RWPE1 (cell line): ENCODE measurements around the gene PITPNM3.
"Not testable (repeated sequence)": the region's sequence is repeated elsewhere in the genome, so short reads cannot be mapped to it uniquely, and the experiment has no call there.

Experiments
- CTCF ChIA-PET: fragments of 350-600 bp; sonication (Branson Sonifier 250); formaldehyde crosslinking; extraction: SDS; loops from one replicate; lab custom pipeline; 2021; lab: Yijun Ruan, JAX
- POLR2A ChIA-PET: fragments of 400-600 bp; formaldehyde crosslinking; extraction: SDS; loops from one replicate; lab custom pipeline; 2020; ENCODE audit warnings: antibody characterized with exemption; ENCODE audit not compliant: low non-redundant PET; lab: Yijun Ruan, JAX
- DNase-seq: peaks from one replicate; pipeline ENCODE4 v3.0.0; 2012; ENCODE audit warnings: low spot score
- H3K27ac ChIP-seq: fragments of 450-650 bp; 2 replicates; pipeline ENCODE4 v1.5.1; 2017
- CTCF ChIP-seq: fragments of 450-650 bp; conservative IDR thresholded peaks from 2 replicates; pipeline ENCODE4 v1.5.1; 2017; ENCODE audit warnings: low read depth, mild to moderate bottlenecking

Gene PITPNM3

GRCh38 chr17:6483507-6483906 is 72.8 kb downstream of the PITPNM3 start:
- no peak for TF ChIP-seq CTCF
- DNase-seq: no peak
- peak overlapping the region; percentile 14 for H3K27ac ChIP-seq
- POLR2A ChIA-PET: no interaction called here
- CTCF ChIA-PET: interaction anchor here (1.4 kb wide), 1 partner anchor 10 kb away, joined by 5 read pairs; no protein-coding TSS in a partner anchor

DNA sequence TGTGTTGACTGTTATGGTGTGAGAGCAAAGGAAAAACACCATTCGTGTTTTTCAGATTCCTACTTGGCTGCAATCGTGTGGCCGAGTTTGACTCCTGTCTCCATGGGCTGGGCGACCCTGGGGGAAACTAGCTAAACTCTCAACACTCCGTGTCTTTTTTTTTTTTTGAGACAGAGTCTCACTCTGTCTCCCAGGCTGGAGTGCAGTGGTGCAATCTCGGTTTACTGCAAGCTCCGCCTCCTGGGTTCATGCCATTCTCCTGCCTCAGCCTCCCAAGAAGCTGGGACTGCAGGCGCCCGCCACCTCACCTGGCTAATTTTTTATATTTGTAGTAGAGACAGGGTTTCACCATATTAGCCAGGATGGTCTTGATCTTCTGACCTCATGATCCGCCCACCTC is 73.6 kb downstream of the PITPNM3 start:
- CTCF ChIA-PET: interaction anchor here (0.6 kb wide), 1 partner anchor 10 kb away, joined by 3 read pairs; no protein-coding TSS in a partner anchor
- POLR2A ChIA-PET, DNase-seq: not testable (repeated sequence)
- peak overlapping the region; percentile 14 for H3K27ac ChIP-seq

DNA sequence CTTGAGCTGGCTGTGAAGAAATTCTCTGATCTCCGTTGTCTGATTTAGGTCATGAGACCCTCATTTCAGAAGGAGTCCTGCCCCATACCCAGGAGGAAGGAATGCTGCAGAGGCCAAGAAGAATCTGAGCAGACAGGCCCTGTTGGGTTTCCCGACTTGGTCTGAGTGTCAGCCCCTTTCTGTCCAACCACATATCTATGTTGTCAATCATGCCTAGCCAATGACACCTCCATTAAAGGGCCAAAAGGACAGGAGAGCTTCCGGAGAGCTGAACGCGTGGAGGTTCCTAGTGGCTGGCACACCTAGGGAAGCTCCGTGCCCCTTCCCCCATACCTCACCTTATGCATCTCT is 74.3 kb downstream of the PITPNM3 start:
- H3K27ac ChIP-seq: peak overlapping the region; percentile 14; the same call in 1 of the 2 replicates
- ChIA-PET CTCF (interaction anchor here (0.6 kb wide), 1 partner anchor 9 kb away, joined by 3 read pairs; no protein-coding TSS in a partner anchor), POLR2A (no interaction called here)
- no peak for TF ChIP-seq CTCF
- no peak for DNase-seq

DNA sequence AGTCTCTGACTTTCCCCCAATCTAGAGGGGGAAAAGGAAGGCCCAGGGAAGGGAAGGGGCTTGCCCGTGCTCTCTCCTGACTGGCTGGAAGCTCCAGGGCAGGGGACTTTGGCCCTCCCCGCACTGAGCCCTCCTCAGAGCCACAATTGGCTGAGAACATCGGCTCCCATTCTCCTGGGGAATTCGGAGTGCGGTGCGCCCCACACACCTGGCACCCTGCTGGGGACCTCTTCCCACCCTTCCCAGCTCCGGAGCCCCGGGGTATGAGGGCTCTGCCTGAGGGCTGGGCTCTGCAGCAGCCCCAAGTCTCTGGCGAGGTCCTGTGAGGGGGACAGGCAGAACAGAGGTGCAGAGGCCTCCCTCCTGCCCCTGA is 76.1 kb downstream of the PITPNM3 start:
- no peak for DNase-seq

DNA sequence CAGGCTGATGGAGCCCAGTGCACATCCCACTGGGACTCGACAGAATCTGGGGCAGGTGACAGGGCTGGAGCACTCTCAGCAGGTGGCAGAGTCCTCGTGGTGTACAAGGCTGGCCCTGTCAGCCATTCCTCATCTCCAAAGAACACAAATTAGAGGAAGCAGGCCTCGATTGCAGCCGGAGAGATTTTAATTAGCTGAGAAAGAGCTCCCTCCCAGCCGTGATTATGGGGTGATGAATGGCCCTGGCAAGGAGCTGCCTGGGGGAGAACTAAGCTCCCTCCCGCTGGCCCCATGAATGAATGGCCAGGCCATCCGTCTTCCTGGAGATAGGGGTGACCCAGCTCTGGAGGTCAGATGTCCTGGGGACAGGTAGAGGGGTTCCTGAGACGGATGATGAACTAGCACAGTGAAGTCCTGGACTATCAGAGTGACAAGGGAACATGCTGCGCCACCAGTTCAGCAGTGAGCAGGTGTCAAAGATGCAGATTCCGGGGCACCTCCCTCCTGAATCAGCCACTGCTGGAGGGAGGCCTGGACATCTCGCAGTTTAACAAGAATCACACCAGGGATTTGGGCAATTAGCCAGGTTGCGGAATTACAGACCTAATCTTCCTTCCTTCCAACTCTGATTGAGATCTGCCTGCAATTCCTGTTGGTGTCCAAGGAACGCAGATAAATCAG is 76.6 kb downstream of the PITPNM3 start:
- POLR2A ChIA-PET: no interaction called here
- DNase-seq: no peak
- H3K27ac ChIP-seq: peak overlapping the region; percentile 61
- TF ChIP-seq CTCF: no peak
- CTCF ChIA-PET: no interaction called here

More for the DNA sequence above, 76.1 kb downstream of the PITPNM3 start:
- CTCF ChIA-PET: no interaction called here
- H3K27ac ChIP-seq: peak overlapping the region; percentile 61
- no peak for TF ChIP-seq CTCF
- POLR2A ChIA-PET: no interaction called here

GRCh38 chr17:6478486-6478885 is 77.9 kb downstream of the PITPNM3 start:
- no peak for TF ChIP-seq CTCF
- CTCF ChIA-PET: no interaction called here
- peak overlapping the region; percentile 61 for H3K27ac ChIP-seq
- POLR2A ChIA-PET: no interaction called here
- no peak for DNase-seq

- no peak for TF ChIP-seq CTCF
- H3K27ac ChIP-seq: peak overlapping the region; percentile 61
- ChIA-PET POLR2A (no interaction called here), CTCF (no interaction called here)
- no peak for DNase-seq
Measured at GRCh38 chr17:6477831-6478383, 78.4 kb downstream of the PITPNM3 start.
